ENCODE measurements around the gene CDK5RAP3.
"Not testable (repeated sequence)": the region's sequence is repeated elsewhere in the genome, so short reads cannot be mapped to it uniquely, and the experiment has no call there.

The CDK5RAP3 gene

GRCh38 chr17:48014595-48015111 lies 43.7 kb downstream of the CDK5RAP3 start:
- in situ Hi-C loops (cut with MboI; ENCODE audit: low pct_unique_long_range_greater_than_20kb, low sequenced_read_pairs, unreplicated experiment), result loop anchor here (5.0 kb wide), 1 partner anchor 37 kb away; no protein-coding TSS in a partner anchor
- TF ChIP-seq CTCF (IDR thresholded peaks at IDR 0.05; ENCODE audit: extremely low read depth, insufficient read depth, missing control alignments), result no peak
- DNase-seq (ENCODE audit: low spot score), result no peak

- in situ Hi-C loops (cut with MboI; ENCODE audit: low pct_unique_long_range_greater_than_20kb, low sequenced_read_pairs, unreplicated experiment), result loop anchor here (5.0 kb wide), 1 partner anchor 39 kb away; no protein-coding TSS in a partner anchor
- no peak for DNase-seq (ENCODE audit: low spot score)
- TF ChIP-seq CTCF (IDR thresholded peaks at IDR 0.05; ENCODE audit: extremely low read depth, insufficient read depth, missing control alignments), result no peak
Measured at GRCh38 chr17:48016112-48016511, 45.2 kb downstream of the CDK5RAP3 start.

- in situ Hi-C loops (cut with MboI; ENCODE audit: low pct_unique_long_range_greater_than_20kb, low sequenced_read_pairs, unreplicated experiment), result loop anchor here (5.0 kb wide), 1 partner anchor 40 kb away; no protein-coding TSS in a partner anchor
- DNase-seq (ENCODE audit: low spot score), result not testable (repeated sequence)
Measured at GRCh38 chr17:48017817-48018158, 46.9 kb downstream of the CDK5RAP3 start.

GRCh38 chr17:48021934-48022333 lies 51.0 kb downstream of the CDK5RAP3 start:
- no peak for DNase-seq (ENCODE audit: low spot score)
- in situ Hi-C loops (cut with MboI; ENCODE audit: low pct_unique_long_range_greater_than_20kb, low sequenced_read_pairs, unreplicated experiment), result no loop called here
- TF ChIP-seq CTCF (IDR thresholded peaks at IDR 0.05; ENCODE audit: extremely low read depth, insufficient read depth, missing control alignments), result no peak

- in situ Hi-C loops (cut with MboI; ENCODE audit: low pct_unique_long_range_greater_than_20kb, low sequenced_read_pairs, unreplicated experiment), result no loop called here
- no peak for TF ChIP-seq CTCF (IDR thresholded peaks at IDR 0.05; ENCODE audit: extremely low read depth, insufficient read depth, missing control alignments)
- DNase-seq (ENCODE audit: low spot score), result no peak
Measured at GRCh38 chr17:48022901-48023300, 52.0 kb downstream of the CDK5RAP3 start.

- no peak for DNase-seq (ENCODE audit: low spot score)
Measured at GRCh38 chr17:48023400-48024148, 52.7 kb downstream of the CDK5RAP3 start.

More at GRCh38 chr17:48023400-48024148, 52.7 kb downstream of the CDK5RAP3 start:
- in situ Hi-C loops (cut with MboI; ENCODE audit: low pct_unique_long_range_greater_than_20kb, low sequenced_read_pairs, unreplicated experiment), result no loop called here
- TF ChIP-seq CTCF (IDR thresholded peaks at IDR 0.05; ENCODE audit: extremely low read depth, insufficient read depth, missing control alignments), result no peak
